NCI-H2107 (cell line): Measurements from ENCODE around the gene F7.
"Not testable (repeated sequence)": the region's sequence is repeated elsewhere in the genome, so short reads cannot be mapped to it uniquely, and the experiment has no call there.

Experiments
- DNase-seq: peaks from one replicate; lab custom pipeline; 2025; lab: John Stamatoyannopoulos, UW

The F7 gene

GRCh38 chr13:113072376-113072775, 33.2 kb upstream of the F7 start:
- DNase-seq, result no peak

GRCh38 chr13:113073942-113074341, 31.6 kb upstream of the F7 start:
- no peak for DNase-seq

- DNase-seq, result no peak
These were observed 31.2 kb upstream of the F7 start for GRCh38 chr13:113074401-113074800.

- no peak for DNase-seq
These were observed 30.7 kb upstream of the F7 start for GRCh38 chr13:113074876-113075275.

- DNase-seq, result no peak
These were observed 29.9 kb upstream of the F7 start for GRCh38 chr13:113075711-113076110.

- DNase-seq, result no peak
These were observed 28.8 kb upstream of the F7 start for GRCh38 chr13:113076681-113077401.

GRCh38 chr13:113077566-113077952, 28.0 kb upstream of the F7 start:
- DNase-seq, result no peak

GRCh38 chr13:113077953-113078901, 27.4 kb upstream of the F7 start:
- no peak for DNase-seq

GRCh38 chr13:113078902-113079780, 26.4 kb upstream of the F7 start:
- DNase-seq, result peak; percentile 26

- DNase-seq, result not testable (repeated sequence)
These were observed 25.9 kb upstream of the F7 start for GRCh38 chr13:113079781-113080080.

GRCh38 chr13:113080361-113080831, 25.2 kb upstream of the F7 start:
- DNase-seq, result no peak

- no peak for DNase-seq
These were observed 24.6 kb upstream of the F7 start for GRCh38 chr13:113080901-113081521.

GRCh38 chr13:113082198-113083021, 23.2 kb upstream of the F7 start:
- DNase-seq, result no peak

GRCh38 chr13:113083022-113083373, 22.6 kb upstream of the F7 start:
- DNase-seq, result no peak

- DNase-seq, result peak; percentile 65
These were observed 22.1 kb upstream of the F7 start for GRCh38 chr13:113083402-113084061.

- no peak for DNase-seq
These were observed 21.3 kb upstream of the F7 start for GRCh38 chr13:113084094-113084942.

GRCh38 chr13:113084943-113085540, 20.5 kb upstream of the F7 start:
- DNase-seq, result no peak

GRCh38 chr13:113086031-113086750, 19.4 kb upstream of the F7 start:
- DNase-seq, result no peak
